Panc1 (cell line): ENCODE data around the gene NAA16. TPM values are rescaled to one million over a fixed set of nuclear protein-coding genes. Genes with fewer than 3 reads are reported as not detected.

Source experiments
- ATAC-seq: fragments of 200-7000 bp; cut with Tn5 transposase; 2 replicates; pipeline ENCODE4 v1.9.1; 2020; ENCODE audit warnings: mild to moderate bottlenecking, moderate library complexity
- Bru-seq: library from RNA; stranded (reverse); fragments of 400-500 nt; gene quantifications from one replicate; lab custom pipeline; 2021; lab: Mats Ljungman, UMichigan
- BruChase-seq, 2 experiments: library from RNA; stranded (reverse); fragments of 400-500 nt; gene quantifications; one replicate each; lab custom pipeline; 2021; lab: Mats Ljungman, UMichigan
- BruUV-seq: library from RNA; stranded (reverse); fragments of 400-500 nt; replicated peaks from 2 replicates; lab custom pipeline; 2021; lab: Mats Ljungman, UMichigan
- CTCF ChIA-PET: fragments of 300-600 bp; sonication (Branson Sonifier 250); formaldehyde crosslinking; loops from one replicate; lab custom pipeline; 2022; ENCODE audit warnings: antibody characterized with exemption; lab: Charles Lee
- POLR2A ChIA-PET: fragments of 300-600 bp; sonication (Branson Sonifier 250); formaldehyde crosslinking; loops from one replicate; lab custom pipeline; 2022; ENCODE audit warnings: antibody characterized with exemption; lab: Charles Lee
- DNase-seq: peaks from one replicate; pipeline ENCODE4 v3.0.0-alpha.2; 2010; ENCODE audit warnings: low read depth, low spot score
- H3K27ac ChIP-seq: 2 replicates; pipeline ENCODE4 v1.5.1; 2011; ENCODE audit warnings: mild to moderate bottlenecking, low read length, inconsistent platforms
- H3K27me3 ChIP-seq: fragments of 200-500 bp; sonication (Bioruptor generic); 2 replicates; pipeline ENCODE4 v1.6.0; 2014; ENCODE audit warnings: low read length, inconsistent platforms; ENCODE audit not compliant: control insufficient read depth, insufficient read depth
- H3K36me3 ChIP-seq: fragments of 200-500 bp; sonication (Bioruptor generic); 2 replicates; pipeline ENCODE4 v1.5.1; 2014; ENCODE audit warnings: inconsistent platforms, mild to moderate bottlenecking, low read length, moderate library complexity; ENCODE audit not compliant: control insufficient read depth, insufficient read depth
- H3K4me1 ChIP-seq: 2 replicates; pipeline ENCODE4 v1.5.1; 2011; ENCODE audit warnings: inconsistent platforms, mild to moderate bottlenecking, low read length, moderate library complexity; ENCODE audit not compliant: control insufficient read depth, insufficient read depth
- H3K4me3 ChIP-seq, 2 experiments: 2 replicates each; pipeline ENCODE4 v1.5.1; 2011 to 2012; ENCODE audit warnings: low read depth in 2 of 2, low read length in 2 of 2, mild to moderate bottlenecking in 2 of 2, inconsistent platforms in 1 of 2, moderate library complexity in 1 of 2
- H3K9me3 ChIP-seq: fragments of 200-500 bp; sonication (Bioruptor generic); 2 replicates; pipeline ENCODE4 v1.5.1; 2014; ENCODE audit warnings: low read depth, mild to moderate bottlenecking, inconsistent platforms, low read length, moderate library complexity; ENCODE audit not compliant: control insufficient read depth, insufficient read depth
- POLR2AphosphoS5 ChIP-seq: IDR thresholded peaks from 2 replicates; pipeline ENCODE4 v1.6.1; 2012; ENCODE audit warnings: mild to moderate bottlenecking, low read depth, low read length, moderate library complexity
- SIN3A ChIP-seq: IDR thresholded peaks from 2 replicates; pipeline ENCODE4 v1.6.1; 2012; ENCODE audit warnings: low read depth, mild to moderate bottlenecking, low read length, moderate library complexity, borderline replicate concordance; ENCODE audit not compliant: insufficient read depth
- TCF7L2 ChIP-seq: IDR thresholded peaks from 2 replicates; pipeline ENCODE4 v1.6.1; 2011; ENCODE audit warnings: mild to moderate bottlenecking, low read depth, low read length, inconsistent platforms
- in situ Hi-C: cut with HindIII; loops from 2 replicates; pipeline ENCODE4 v1.10.0; 2016; ENCODE audit warnings: low sequenced_read_pairs, low pct_unique_long_range_greater_than_20kb
- intact Hi-C: fragments of 100-400 bp; cut with micrococcal nuclease; formaldehyde crosslinking; loops from one replicate; pipeline ENCODE4 v1.10.0; 2022; ENCODE audit not compliant: unreplicated experiment
- long read RNA-seq: library from polyadenylated mRNA; unstranded; transcript quantifications from one replicate; pipeline ENCODE4 v2.0.0, GENCODE V29; 2021; ENCODE audit not compliant: unreplicated experiment
- polyA plus RNA-seq: library from polyadenylated mRNA; unstranded; fragments of >200 nt; gene quantifications from one replicate; pipeline ENCODE4 v1.2.1, GENCODE V29; 2012; ENCODE audit warnings: missing spikeins; ENCODE audit not compliant: insufficient read length
- total RNA-seq: library from RNA; stranded (reverse); gene quantifications from one replicate; pipeline ENCODE4 v1.2.1, GENCODE V29; 2021; ENCODE audit not compliant: unreplicated experiment
- TF ChIP-seq, protein P1 (sequence below): fragments of 450-650 bp; IDR thresholded peaks from 2 replicates; pipeline ENCODE4 v1.5.1; 2017; ENCODE audit warnings: mild to moderate bottlenecking
- TF ChIP-seq, protein P2 (sequence below), 2 experiments: IDR thresholded peaks; 2 replicates each; pipeline ENCODE4 v1.6.1; 2011 to 2012; ENCODE audit warnings: low read depth in 2 of 2, control low read depth in 1 of 2, low read length in 1 of 2, mild to moderate bottlenecking in 1 of 2, moderate library complexity in 1 of 2; ENCODE audit not compliant: insufficient read depth in 1 of 2

Gene NAA16
- 24.2 TPM for total RNA-seq
- 6.8 TPM for polyA plus RNA-seq
- Bru-seq, nascent RNA, result percentile 94 among the genes with signal in this experiment
- BruChase-seq, experiment 1, labeled RNA remaining after a 2-hour chase, result percentile 82 among the genes with signal in this experiment
- BruChase-seq, experiment 2, labeled RNA remaining after a 6-hour chase, result percentile 78 among the genes with signal in this experiment
- long read RNA-seq, partial matches to known transcripts, result 7 of 15 reads
- long read RNA-seq, other reads (novel, unspliced or antisense), result 8 of 15 reads

DNA sequence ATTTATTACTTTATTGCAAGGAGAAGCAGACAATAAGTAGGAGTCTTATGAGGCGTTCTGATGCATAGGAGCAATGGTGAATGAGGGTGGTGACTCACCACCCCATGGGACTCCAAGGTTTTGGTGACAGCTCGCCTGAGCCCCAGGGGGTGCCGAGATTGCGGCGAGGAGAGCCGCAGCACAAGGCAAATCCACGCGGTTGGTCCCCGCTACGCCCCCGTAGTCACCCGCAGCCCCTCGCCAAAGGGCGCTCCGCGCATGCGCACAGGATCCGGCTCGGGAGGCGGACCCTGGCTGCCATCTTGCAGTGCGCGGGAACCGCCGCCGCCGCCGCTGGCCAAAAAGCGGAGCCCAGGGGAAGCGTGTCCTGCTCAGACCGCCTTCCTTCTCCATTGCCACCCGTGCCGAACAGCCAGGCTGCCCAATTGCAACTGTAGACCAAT is at the start of gene NAA16:
TSS of gene NAA16 (plus strand) at position 305 of the 443 bp plus-strand sequence. CDS start 262 bp downstream, outside the sequence.
- in situ Hi-C loops (no loop called here), intact Hi-C loops (no loop called here)
- DNase-seq (peak; percentile 67), ATAC-seq (peak; percentile 90)
- peak within 1 kb of the TSS; percentile 91 for H3K27ac ChIP-seq
- peak; percentile 67; the same call in 1 of the 2 replicates for TF ChIP-seq SIN3A
- TF ChIP-seq, protein P1, sequence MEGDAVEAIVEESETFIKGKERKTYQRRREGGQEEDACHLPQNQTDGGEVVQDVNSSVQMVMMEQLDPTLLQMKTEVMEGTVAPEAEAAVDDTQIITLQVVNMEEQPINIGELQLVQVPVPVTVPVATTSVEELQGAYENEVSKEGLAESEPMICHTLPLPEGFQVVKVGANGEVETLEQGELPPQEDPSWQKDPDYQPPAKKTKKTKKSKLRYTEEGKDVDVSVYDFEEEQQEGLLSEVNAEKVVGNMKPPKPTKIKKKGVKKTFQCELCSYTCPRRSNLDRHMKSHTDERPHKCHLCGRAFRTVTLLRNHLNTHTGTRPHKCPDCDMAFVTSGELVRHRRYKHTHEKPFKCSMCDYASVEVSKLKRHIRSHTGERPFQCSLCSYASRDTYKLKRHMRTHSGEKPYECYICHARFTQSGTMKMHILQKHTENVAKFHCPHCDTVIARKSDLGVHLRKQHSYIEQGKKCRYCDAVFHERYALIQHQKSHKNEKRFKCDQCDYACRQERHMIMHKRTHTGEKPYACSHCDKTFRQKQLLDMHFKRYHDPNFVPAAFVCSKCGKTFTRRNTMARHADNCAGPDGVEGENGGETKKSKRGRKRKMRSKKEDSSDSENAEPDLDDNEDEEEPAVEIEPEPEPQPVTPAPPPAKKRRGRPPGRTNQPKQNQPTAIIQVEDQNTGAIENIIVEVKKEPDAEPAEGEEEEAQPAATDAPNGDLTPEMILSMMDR, result no peak
- TF ChIP-seq POLR2AphosphoS5, result peak; percentile 69
- TF ChIP-seq, protein P2, sequence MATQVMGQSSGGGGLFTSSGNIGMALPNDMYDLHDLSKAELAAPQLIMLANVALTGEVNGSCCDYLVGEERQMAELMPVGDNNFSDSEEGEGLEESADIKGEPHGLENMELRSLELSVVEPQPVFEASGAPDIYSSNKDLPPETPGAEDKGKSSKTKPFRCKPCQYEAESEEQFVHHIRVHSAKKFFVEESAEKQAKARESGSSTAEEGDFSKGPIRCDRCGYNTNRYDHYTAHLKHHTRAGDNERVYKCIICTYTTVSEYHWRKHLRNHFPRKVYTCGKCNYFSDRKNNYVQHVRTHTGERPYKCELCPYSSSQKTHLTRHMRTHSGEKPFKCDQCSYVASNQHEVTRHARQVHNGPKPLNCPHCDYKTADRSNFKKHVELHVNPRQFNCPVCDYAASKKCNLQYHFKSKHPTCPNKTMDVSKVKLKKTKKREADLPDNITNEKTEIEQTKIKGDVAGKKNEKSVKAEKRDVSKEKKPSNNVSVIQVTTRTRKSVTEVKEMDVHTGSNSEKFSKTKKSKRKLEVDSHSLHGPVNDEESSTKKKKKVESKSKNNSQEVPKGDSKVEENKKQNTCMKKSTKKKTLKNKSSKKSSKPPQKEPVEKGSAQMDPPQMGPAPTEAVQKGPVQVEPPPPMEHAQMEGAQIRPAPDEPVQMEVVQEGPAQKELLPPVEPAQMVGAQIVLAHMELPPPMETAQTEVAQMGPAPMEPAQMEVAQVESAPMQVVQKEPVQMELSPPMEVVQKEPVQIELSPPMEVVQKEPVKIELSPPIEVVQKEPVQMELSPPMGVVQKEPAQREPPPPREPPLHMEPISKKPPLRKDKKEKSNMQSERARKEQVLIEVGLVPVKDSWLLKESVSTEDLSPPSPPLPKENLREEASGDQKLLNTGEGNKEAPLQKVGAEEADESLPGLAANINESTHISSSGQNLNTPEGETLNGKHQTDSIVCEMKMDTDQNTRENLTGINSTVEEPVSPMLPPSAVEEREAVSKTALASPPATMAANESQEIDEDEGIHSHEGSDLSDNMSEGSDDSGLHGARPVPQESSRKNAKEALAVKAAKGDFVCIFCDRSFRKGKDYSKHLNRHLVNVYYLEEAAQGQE (IDR thresholded peaks at IDR 0.05; ENCODE audit: insufficient read depth in 1 of 2, low read depth in 2 of 2, low read length in 1 of 2), result peak in 1 of 2 experiments; percentile 20; a peak in 1 of 4 replicates
- TF ChIP-seq TCF7L2, result no peak
- no peaks in the 10 kb centered on the region; the same call in 1 of the 2 replicates for H3K36me3 ChIP-seq
- H3K4me1 ChIP-seq, result peaks cover 25% of the 10 kb centered on the region
- H3K27me3 ChIP-seq, result no peaks in the 10 kb centered on the region
- CTCF ChIA-PET, result no interaction called here
- POLR2A ChIA-PET, result no interaction called here
- no TSS peak for BruUV-seq
- H3K9me3 ChIP-seq, result no peaks in the 10 kb centered on the region
- peak within 1 kb of the TSS; percentile 84 to 96 for H3K4me3 ChIP-seq

DNA sequence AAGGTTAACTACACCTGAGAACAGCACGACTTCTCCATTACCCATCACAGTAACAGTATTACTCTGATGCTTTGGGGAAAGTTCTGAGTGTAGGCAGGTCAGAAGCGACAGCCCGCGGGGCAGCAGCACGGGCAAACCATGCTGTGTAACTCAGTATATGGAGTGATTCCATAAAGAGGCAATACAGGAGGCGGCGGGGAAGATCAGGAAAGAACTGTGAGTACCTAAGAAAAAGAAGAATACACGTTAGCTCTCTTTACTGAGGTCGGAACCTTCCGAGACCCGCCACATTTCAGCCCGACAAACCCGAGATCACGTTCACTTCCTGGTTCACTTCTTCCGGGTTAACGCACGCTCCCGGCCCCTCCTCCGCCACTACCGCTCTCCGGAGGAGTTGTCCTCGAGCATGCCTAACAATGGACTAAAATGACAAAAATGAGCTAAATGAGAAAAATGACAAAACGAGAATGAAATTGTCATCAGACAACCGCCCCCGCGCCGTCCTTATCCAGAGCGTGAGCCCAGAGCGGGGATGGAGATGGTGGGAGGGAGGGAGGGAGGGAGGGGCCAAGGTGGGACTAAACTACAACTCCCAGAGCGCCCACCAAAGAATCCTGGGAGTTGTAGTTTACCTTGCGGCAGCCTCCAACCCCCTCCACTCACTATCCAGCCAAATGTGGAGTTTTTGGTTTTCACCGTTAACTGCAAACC is 47.7 kb upstream of the NAA16 start, which contains the start of gene MTRF1:
TSS of gene MTRF1 (minus strand) at position 316 of the 711 bp plus-strand sequence. CDS start 2,669 bp downstream, outside the sequence.
- TF ChIP-seq, protein P2 (IDR thresholded peaks at IDR 0.05; ENCODE audit: insufficient read depth in 1 of 2, low read depth in 2 of 2, low read length in 1 of 2), result no peak
- TF ChIP-seq TCF7L2, result no peak
- no peak for TF ChIP-seq SIN3A
- peak; percentile 38; the same call in 1 of the 2 replicates for TF ChIP-seq POLR2AphosphoS5
- ChIA-PET POLR2A (no interaction called here), CTCF (interaction anchor here (0.6 to 0.9 kb wide), 2 partner anchors 88 to 208 kb away, joined by 3 to 5 read pairs; no protein-coding TSS in a partner anchor)
- no TSS peak for BruUV-seq
- peak within 1 kb of the TSS; percentile 88 to 90 for H3K4me3 ChIP-seq
- DNase-seq, result peak; percentile 56
- peaks cover 13% of the 10 kb centered on the region; the same call in 1 of the 2 replicates for H3K9me3 ChIP-seq
- H3K27ac ChIP-seq, result peak within 1 kb of the TSS; percentile 97
- ATAC-seq, result peak; percentile 99
- no peaks in the 10 kb centered on the region for H3K27me3 ChIP-seq
- peaks cover 3% of the 10 kb centered on the region; the same call in 1 of the 2 replicates for H3K36me3 ChIP-seq
- in situ Hi-C loops (no loop called here), intact Hi-C loops (no loop called here)
- no peaks in the 10 kb centered on the region for H3K4me1 ChIP-seq
